ENCODE data around the gene PTAFR.

PTAFR gene

DNA sequence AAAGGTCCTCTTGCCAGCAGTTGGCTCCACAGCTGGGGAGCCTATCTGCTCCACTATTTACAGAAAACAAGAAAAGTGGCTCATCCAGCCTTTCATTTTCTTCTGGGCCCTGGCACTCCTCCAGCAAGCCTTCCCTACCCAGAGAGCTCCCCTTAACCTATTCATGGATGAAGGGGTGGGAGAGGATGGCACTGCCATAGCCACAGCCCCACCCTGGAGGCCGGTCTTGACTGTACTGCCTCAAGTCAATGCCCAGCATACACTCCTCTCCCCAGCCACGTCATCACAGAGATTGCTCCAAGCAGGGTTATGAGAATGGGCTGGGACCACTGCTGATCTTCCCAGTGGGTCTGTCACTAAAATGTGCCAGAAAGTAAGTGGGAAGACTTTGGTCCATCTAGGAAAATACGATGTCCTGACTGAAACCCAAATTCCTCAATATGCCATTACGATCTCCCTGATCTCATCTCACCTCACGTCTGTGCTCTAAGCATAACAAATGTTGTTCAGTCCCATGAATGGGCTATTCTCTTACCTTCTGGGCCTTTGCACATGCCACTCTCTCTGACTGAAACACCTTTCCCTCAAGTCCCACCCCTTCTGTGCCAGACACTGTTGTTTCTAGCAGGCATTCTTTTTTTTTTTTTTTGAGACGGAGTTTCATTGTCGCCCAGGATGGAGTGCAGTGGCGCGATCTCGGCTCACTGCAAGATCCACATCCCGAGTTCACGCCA lies 21.4 kb upstream of the PTAFR start:
- no peak for TF ChIP-seq TCF4 (CRISPR knock-in tag; IDR thresholded peaks at IDR 0.05; ENCODE audit: borderline replicate concordance)
- TF ChIP-seq ISL1 (CRISPR knock-in tag; IDR thresholded peaks at IDR 0.05): no peak
- no peak for TF ChIP-seq ZFP3 (CRISPR knock-in tag; IDR thresholded peaks at IDR 0.05)
- TF ChIP-seq, protein P1, sequence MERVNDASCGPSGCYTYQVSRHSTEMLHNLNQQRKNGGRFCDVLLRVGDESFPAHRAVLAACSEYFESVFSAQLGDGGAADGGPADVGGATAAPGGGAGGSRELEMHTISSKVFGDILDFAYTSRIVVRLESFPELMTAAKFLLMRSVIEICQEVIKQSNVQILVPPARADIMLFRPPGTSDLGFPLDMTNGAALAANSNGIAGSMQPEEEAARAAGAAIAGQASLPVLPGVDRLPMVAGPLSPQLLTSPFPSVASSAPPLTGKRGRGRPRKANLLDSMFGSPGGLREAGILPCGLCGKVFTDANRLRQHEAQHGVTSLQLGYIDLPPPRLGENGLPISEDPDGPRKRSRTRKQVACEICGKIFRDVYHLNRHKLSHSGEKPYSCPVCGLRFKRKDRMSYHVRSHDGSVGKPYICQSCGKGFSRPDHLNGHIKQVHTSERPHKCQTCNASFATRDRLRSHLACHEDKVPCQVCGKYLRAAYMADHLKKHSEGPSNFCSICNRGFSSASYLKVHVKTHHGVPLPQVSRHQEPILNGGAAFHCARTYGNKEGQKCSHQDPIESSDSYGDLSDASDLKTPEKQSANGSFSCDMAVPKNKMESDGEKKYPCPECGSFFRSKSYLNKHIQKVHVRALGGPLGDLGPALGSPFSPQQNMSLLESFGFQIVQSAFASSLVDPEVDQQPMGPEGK (CRISPR knock-in tag; IDR thresholded peaks at IDR 0.05; ENCODE audit: borderline replicate concordance): no peak
- no peak for TF ChIP-seq GLIS3 (CRISPR knock-in tag; IDR thresholded peaks at IDR 0.05)
- no peak for TF ChIP-seq PPARA (CRISPR knock-in tag; IDR thresholded peaks at IDR 0.05; ENCODE audit: borderline replicate concordance)
- TF ChIP-seq, protein P2, sequence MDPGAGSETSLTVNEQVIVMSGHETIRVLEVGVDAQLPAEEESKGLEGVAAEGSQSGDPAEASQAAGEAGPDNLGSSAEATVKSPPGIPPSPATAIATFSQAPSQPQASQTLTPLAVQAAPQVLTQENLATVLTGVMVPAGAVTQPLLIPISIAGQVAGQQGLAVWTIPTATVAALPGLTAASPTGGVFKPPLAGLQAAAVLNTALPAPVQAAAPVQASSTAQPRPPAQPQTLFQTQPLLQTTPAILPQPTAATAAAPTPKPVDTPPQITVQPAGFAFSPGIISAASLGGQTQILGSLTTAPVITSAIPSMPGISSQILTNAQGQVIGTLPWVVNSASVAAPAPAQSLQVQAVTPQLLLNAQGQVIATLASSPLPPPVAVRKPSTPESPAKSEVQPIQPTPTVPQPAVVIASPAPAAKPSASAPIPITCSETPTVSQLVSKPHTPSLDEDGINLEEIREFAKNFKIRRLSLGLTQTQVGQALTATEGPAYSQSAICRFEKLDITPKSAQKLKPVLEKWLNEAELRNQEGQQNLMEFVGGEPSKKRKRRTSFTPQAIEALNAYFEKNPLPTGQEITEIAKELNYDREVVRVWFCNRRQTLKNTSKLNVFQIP (CRISPR knock-in tag; IDR thresholded peaks at IDR 0.05; ENCODE audit: borderline replicate concordance, low read depth): no peak
- no peak for ATAC-seq

DNA sequence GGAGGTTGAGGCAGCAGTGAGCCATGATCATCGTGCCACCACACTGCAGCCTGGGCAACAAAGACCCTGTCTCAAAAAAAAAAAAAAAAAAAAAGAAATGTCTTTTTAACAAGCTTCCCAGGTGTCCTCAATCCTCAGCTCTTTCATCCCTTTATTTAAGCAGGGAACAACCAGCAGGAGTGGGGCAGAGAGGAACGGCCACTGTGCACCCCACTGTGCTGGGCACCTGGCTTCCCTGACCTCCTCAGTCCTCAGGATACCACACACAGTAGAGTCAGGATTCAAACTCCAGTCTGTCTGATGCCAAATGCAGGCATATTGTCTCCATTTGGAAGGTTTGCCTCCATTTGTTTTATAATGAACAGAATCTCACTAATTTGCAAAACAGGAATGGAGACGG lies 19.8 kb upstream of the PTAFR start:
- TF ChIP-seq, protein P3, sequence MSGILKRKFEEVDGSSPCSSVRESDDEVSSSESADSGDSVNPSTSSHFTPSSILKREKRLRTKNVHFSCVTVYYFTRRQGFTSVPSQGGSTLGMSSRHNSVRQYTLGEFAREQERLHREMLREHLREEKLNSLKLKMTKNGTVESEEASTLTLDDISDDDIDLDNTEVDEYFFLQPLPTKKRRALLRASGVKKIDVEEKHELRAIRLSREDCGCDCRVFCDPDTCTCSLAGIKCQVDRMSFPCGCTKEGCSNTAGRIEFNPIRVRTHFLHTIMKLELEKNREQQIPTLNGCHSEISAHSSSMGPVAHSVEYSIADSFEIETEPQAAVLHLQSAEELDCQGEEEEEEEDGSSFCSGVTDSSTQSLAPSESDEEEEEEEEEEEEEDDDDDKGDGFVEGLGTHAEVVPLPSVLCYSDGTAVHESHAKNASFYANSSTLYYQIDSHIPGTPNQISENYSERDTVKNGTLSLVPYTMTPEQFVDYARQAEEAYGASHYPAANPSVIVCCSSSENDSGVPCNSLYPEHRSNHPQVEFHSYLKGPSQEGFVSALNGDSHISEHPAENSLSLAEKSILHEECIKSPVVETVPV (CRISPR knock-in tag; IDR thresholded peaks at IDR 0.05): no peak
- TF ChIP-seq ISL1 (CRISPR knock-in tag; IDR thresholded peaks at IDR 0.05) (no peak), ARNTL (CRISPR knock-in tag; IDR thresholded peaks at IDR 0.05; ENCODE audit: borderline replicate concordance, low read depth) (no peak), BACH2 (CRISPR knock-in tag; IDR thresholded peaks at IDR 0.05; ENCODE audit: borderline replicate concordance) (no peak), TOX (CRISPR knock-in tag; IDR thresholded peaks at IDR 0.05; ENCODE audit: borderline replicate concordance) (no peak), ESRRG (CRISPR knock-in tag; IDR thresholded peaks at IDR 0.05) (no peak), ZFP30 (CRISPR knock-in tag; IDR thresholded peaks at IDR 0.05) (no peak), TCF4 (CRISPR knock-in tag; IDR thresholded peaks at IDR 0.05; ENCODE audit: borderline replicate concordance) (no peak), ZC3H10 (CRISPR knock-in tag; IDR thresholded peaks at IDR 0.05) (no peak), RARB (CRISPR knock-in tag; IDR thresholded peaks at IDR 0.05) (no peak), ZNF8 (CRISPR knock-in tag; IDR thresholded peaks at IDR 0.05) (no peak), OSR1 (CRISPR knock-in tag; IDR thresholded peaks at IDR 0.05) (no peak), ZFP3 (CRISPR knock-in tag; IDR thresholded peaks at IDR 0.05) (no peak), SNAI2 (CRISPR knock-in tag; IDR thresholded peaks at IDR 0.05) (no peak), ZNF565 (CRISPR knock-in tag; conservative IDR thresholded peaks at IDR 0.05; ENCODE audit: low read depth) (no peak), CSDC2 (CRISPR knock-in tag; IDR thresholded peaks at IDR 0.05) (no peak), ZNF70 (CRISPR knock-in tag; IDR thresholded peaks at IDR 0.05) (no peak)
- TF ChIP-seq, protein P4, sequence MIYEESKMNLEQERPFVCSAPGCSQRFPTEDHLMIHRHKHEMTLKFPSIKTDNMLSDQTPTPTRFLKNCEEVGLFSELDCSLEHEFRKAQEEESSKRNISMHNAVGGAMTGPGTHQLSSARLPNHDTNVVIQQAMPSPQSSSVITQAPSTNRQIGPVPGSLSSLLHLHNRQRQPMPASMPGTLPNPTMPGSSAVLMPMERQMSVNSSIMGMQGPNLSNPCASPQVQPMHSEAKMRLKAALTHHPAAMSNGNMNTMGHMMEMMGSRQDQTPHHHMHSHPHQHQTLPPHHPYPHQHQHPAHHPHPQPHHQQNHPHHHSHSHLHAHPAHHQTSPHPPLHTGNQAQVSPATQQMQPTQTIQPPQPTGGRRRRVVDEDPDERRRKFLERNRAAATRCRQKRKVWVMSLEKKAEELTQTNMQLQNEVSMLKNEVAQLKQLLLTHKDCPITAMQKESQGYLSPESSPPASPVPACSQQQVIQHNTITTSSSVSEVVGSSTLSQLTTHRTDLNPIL (CRISPR knock-in tag; IDR thresholded peaks at IDR 0.05; ENCODE audit: low read depth): no peak
- TF ChIP-seq, protein P5, sequence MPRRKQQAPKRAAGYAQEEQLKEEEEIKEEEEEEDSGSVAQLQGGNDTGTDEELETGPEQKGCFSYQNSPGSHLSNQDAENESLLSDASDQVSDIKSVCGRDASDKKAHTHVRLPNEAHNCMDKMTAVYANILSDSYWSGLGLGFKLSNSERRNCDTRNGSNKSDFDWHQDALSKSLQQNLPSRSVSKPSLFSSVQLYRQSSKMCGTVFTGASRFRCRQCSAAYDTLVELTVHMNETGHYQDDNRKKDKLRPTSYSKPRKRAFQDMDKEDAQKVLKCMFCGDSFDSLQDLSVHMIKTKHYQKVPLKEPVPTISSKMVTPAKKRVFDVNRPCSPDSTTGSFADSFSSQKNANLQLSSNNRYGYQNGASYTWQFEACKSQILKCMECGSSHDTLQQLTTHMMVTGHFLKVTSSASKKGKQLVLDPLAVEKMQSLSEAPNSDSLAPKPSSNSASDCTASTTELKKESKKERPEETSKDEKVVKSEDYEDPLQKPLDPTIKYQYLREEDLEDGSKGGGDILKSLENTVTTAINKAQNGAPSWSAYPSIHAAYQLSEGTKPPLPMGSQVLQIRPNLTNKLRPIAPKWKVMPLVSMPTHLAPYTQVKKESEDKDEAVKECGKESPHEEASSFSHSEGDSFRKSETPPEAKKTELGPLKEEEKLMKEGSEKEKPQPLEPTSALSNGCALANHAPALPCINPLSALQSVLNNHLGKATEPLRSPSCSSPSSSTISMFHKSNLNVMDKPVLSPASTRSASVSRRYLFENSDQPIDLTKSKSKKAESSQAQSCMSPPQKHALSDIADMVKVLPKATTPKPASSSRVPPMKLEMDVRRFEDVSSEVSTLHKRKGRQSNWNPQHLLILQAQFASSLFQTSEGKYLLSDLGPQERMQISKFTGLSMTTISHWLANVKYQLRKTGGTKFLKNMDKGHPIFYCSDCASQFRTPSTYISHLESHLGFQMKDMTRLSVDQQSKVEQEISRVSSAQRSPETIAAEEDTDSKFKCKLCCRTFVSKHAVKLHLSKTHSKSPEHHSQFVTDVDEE (CRISPR knock-in tag; IDR thresholded peaks at IDR 0.05): no peak
- TF ChIP-seq, protein P1 (CRISPR knock-in tag; IDR thresholded peaks at IDR 0.05; ENCODE audit: borderline replicate concordance): no peak
- ATAC-seq: no peak

Measured in SK-N-SH treated with all-trans-retinoic acid at 6 μM for 48 hours (cell line).